Mammary epithelial cell (primary cell): ENCODE measurements around the gene MEOX2.

Source experiments
- CTCF ChIP-seq, 2 donors: IDR thresholded peaks in 1 of 2; conservative IDR thresholded peaks in 1 of 2; 2 replicates each; pipeline ENCODE4 v1.5.1; 2011 to 2012; ENCODE audit warnings: inconsistent platforms in 2 of 2, low read length in 2 of 2, mild to moderate bottlenecking in 2 of 2, control low read depth in 1 of 2, low read depth in 1 of 2; ENCODE audit not compliant: insufficient read depth in 1 of 2; ENCODE audit errors: extremely low read depth in 1 of 2
- EZH2 ChIP-seq: IDR thresholded peaks from 2 replicates; pipeline ENCODE4 v1.6.1; 2012; ENCODE audit warnings: low read length, inconsistent platforms, borderline replicate concordance

- TF ChIP-seq CTCF (conservative IDR thresholded peaks at IDR 0.05 in 1 of 2, IDR thresholded peaks at IDR 0.05 in 1 of 2; ENCODE audit: extremely low read depth in 1 of 2, insufficient read depth in 1 of 2, low read depth in 1 of 2, low read length in 2 of 2) (no peak), EZH2 (no peak)
These were observed 29.0 kb upstream of the MEOX2 start for GRCh38 chr7:15715435-15715834.
